ENCODE results near the gene UBR1.

DNA sequence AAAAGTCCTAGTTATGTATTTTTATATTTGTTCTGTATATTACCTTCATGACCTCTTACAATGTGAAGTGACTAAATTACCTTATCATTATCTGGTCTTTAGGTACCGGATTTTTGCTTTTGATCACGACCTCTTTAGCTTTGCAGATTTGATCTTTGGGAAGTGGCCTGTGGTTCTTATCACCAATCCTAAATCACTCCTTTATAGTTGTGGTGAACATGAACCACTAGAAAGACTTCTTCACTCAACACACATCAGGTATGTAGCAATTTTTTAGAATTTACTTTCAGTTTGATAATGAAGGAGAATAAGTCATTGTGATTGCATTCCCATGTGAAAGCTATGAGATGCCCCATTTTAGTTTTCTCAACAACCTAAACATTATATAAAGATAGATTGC, 45.9 kb upstream of the UBR1 start:
- TF ChIP-seq POLR2A (IDR thresholded peaks at IDR 0.05): no peak
- TF ChIP-seq, protein P1, sequence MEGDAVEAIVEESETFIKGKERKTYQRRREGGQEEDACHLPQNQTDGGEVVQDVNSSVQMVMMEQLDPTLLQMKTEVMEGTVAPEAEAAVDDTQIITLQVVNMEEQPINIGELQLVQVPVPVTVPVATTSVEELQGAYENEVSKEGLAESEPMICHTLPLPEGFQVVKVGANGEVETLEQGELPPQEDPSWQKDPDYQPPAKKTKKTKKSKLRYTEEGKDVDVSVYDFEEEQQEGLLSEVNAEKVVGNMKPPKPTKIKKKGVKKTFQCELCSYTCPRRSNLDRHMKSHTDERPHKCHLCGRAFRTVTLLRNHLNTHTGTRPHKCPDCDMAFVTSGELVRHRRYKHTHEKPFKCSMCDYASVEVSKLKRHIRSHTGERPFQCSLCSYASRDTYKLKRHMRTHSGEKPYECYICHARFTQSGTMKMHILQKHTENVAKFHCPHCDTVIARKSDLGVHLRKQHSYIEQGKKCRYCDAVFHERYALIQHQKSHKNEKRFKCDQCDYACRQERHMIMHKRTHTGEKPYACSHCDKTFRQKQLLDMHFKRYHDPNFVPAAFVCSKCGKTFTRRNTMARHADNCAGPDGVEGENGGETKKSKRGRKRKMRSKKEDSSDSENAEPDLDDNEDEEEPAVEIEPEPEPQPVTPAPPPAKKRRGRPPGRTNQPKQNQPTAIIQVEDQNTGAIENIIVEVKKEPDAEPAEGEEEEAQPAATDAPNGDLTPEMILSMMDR (IDR thresholded peaks at IDR 0.05): no peak
